Uterus (tissue), 2 donors: ENCODE data around the gene ATP6V0E1.

ENCODE experiments used
- POLR2A ChIP-seq, 2 donors: fragments of 450-650 bp; IDR thresholded peaks; one replicate each; pipeline ENCODE4 v1.6.1; 2016; ENCODE audit warnings: antibody characterized with exemption in 2 of 2, mild to moderate bottlenecking in 1 of 2, moderate library complexity in 1 of 2
- TF ChIP-seq, protein P1 (sequence below), 4 experiments: fragments of 200-600 bp in 2 of 4; fragments of 450-650 bp in 2 of 4; sonication (generic) in 2 of 4; IDR thresholded peaks; one replicate each; pipeline ENCODE4 v1.5.1; 2016 to 2019; ENCODE audit warnings: antibody characterized with exemption in 4 of 4, mild to moderate bottlenecking in 2 of 4, moderate library complexity in 1 of 4

DNA sequence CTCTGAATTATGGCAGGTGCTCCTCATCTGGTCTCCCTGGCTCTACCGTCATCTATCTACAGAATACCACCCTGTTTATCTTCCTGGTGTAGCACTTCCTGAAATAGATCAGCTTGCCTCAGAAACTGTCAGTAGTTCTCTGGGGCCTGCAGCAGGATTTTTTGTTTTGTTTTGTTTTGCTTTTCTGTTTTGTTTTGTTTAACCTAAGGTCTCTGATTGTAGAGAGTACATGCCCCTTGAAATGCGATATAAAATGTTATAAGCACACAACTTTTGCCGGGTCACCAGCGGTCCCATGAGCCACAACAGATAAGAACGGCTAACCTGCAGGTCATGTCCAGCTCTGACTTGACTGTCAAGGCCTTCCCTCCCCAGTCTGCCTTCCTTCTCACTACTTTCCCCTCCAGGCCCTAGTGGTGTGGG, 45.9 kb downstream of the ATP6V0E1 start:
- TF ChIP-seq, protein P1, sequence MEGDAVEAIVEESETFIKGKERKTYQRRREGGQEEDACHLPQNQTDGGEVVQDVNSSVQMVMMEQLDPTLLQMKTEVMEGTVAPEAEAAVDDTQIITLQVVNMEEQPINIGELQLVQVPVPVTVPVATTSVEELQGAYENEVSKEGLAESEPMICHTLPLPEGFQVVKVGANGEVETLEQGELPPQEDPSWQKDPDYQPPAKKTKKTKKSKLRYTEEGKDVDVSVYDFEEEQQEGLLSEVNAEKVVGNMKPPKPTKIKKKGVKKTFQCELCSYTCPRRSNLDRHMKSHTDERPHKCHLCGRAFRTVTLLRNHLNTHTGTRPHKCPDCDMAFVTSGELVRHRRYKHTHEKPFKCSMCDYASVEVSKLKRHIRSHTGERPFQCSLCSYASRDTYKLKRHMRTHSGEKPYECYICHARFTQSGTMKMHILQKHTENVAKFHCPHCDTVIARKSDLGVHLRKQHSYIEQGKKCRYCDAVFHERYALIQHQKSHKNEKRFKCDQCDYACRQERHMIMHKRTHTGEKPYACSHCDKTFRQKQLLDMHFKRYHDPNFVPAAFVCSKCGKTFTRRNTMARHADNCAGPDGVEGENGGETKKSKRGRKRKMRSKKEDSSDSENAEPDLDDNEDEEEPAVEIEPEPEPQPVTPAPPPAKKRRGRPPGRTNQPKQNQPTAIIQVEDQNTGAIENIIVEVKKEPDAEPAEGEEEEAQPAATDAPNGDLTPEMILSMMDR (IDR thresholded peaks at IDR 0.05), result no peak
- no peak for TF ChIP-seq POLR2A (IDR thresholded peaks at IDR 0.05)
